HL-60 (cell line): Measurements from ENCODE around the gene SYNGR3.

ENCODE experiments used
- DNase-seq, 2 experiments: peaks; one replicate each; pipeline ENCODE4 v3.0.0-alpha.2; 2010 to 2020; ENCODE audit warnings: low read depth in 1 of 2, low spot score in 1 of 2
- H3K27ac ChIP-seq: fragments of 250-450 bp; sonication (Bioruptor Pico); replicated peaks from 2 replicates; pipeline ENCODE4 v1.5.1; 2020; ENCODE audit warnings: mild to moderate bottlenecking, moderate library complexity
- H3K27me3 ChIP-seq: fragments of 250-450 bp; sonication (Bioruptor Pico); 2 replicates; pipeline ENCODE4 v1.5.1; 2021; ENCODE audit warnings: mild to moderate bottlenecking, moderate library complexity; ENCODE audit not compliant: insufficient read depth, poor library complexity, severe bottlenecking
- H3K4me3 ChIP-seq: replicated peaks from 2 replicates; pipeline ENCODE4 v1.5.1; 2011; ENCODE audit warnings: mild to moderate bottlenecking, control low read depth, low read length; ENCODE audit not compliant: insufficient read depth
- CTCF ChIP-seq: IDR thresholded peaks from one replicate; pipeline ENCODE4 v1.5.1; 2011; ENCODE audit warnings: low read length, control low read depth, inconsistent platforms; ENCODE audit not compliant: insufficient read depth
- GABPA ChIP-seq: IDR thresholded peaks from 2 replicates; pipeline ENCODE4 v1.6.1; 2012; ENCODE audit warnings: low read depth
- POLR2AphosphoS5 ChIP-seq: IDR thresholded peaks from 2 replicates; pipeline ENCODE4 v1.6.1; 2012; ENCODE audit warnings: low read depth
- REST ChIP-seq: IDR thresholded peaks from 2 replicates; pipeline ENCODE4 v1.6.1; 2012; ENCODE audit warnings: low read depth; ENCODE audit not compliant: insufficient replicate concordance
- SPI1 ChIP-seq: IDR thresholded peaks from 2 replicates; pipeline ENCODE4 v1.6.1; 2012; ENCODE audit warnings: low read depth, mild to moderate bottlenecking, borderline replicate concordance

Gene SYNGR3

GRCh38 chr16:1975432-1976215 is 14.1 kb upstream of the SYNGR3 start:
- Histone ChIP-seq H3K27me3 (peaks cover 9% of the 10 kb centered on the region), H3K4me3 (no peak overlapping the region), H3K27ac (no peak overlapping the region)
- TF ChIP-seq POLR2AphosphoS5 (no peak), CTCF (no peak), SPI1 (no peak), REST (no peak), GABPA (no peak)
- no peak for DNase-seq

GRCh38 chr16:1976216-1976520 is 13.6 kb upstream of the SYNGR3 start:
- DNase-seq, result no peak
- TF ChIP-seq SPI1, result no peak
- no peak for TF ChIP-seq GABPA
- no peak for TF ChIP-seq REST
- no peak for TF ChIP-seq POLR2AphosphoS5
- TF ChIP-seq CTCF, result no peak
- H3K27me3 ChIP-seq, result peaks cover 14% of the 10 kb centered on the region
- no peak overlapping the region for H3K27ac ChIP-seq
- no peak overlapping the region for H3K4me3 ChIP-seq

GRCh38 chr16:1976951-1977874 is 12.6 kb upstream of the SYNGR3 start:
- H3K27ac ChIP-seq, result no peak overlapping the region
- DNase-seq, result no peak
- H3K4me3 ChIP-seq, result no peak overlapping the region
- H3K27me3 ChIP-seq, result peaks cover 19% of the 10 kb centered on the region
- TF ChIP-seq CTCF (no peak), GABPA (no peak), REST (no peak), POLR2AphosphoS5 (no peak), SPI1 (no peak)
